ENCODE data around the gene UTP4. TPM values are rescaled to one million over a fixed set of nuclear protein-coding genes. Genes with fewer than 3 reads are reported as not detected.

Gene UTP4
- total RNA-seq, 2 experiments from 2014 or later, result 21.1 to 67.3 TPM

- CTCF ChIA-PET (ENCODE audit: unreplicated experiment), result no interaction called here
- intact Hi-C loops (cut with micrococcal nuclease; ENCODE audit: unreplicated experiment), result no loop called here
- Histone ChIP-seq H3K9me2 (ENCODE audit: insufficient read depth, low read length) (no peaks in the 10 kb centered on the region), H3K9me3 (ENCODE audit: low read length) (no peaks in the 10 kb centered on the region), H3K4me1 (ENCODE audit: insufficient read depth, low read length, poor library complexity, severe bottlenecking) (no peaks in the 10 kb centered on the region), H3K79me2 (ENCODE audit: insufficient read depth, low read depth, low read length) (no peaks in the 10 kb centered on the region), H3K4me3 (ENCODE audit: low read depth, low read length, poor library complexity, severe bottlenecking) (no peak overlapping the region), H4K20me1 (ENCODE audit: insufficient read depth, low read length) (no peaks in the 10 kb centered on the region), H2AFZ (ENCODE audit: low read length) (no peak overlapping the region), H3K36me3 (ENCODE audit: insufficient read depth, low read length) (no peaks in the 10 kb centered on the region), H3K27ac (ENCODE audit: low read depth, low read length, poor library complexity, severe bottlenecking) (no peak overlapping the region), H3K4me2 (ENCODE audit: low read length) (no peak overlapping the region)
- TF ChIP-seq CTCF (conservative IDR thresholded peaks at IDR 0.05; ENCODE audit: low read length) (no peak), EZH2phosphoT487 (IDR thresholded peaks at IDR 0.05; ENCODE audit: borderline replicate concordance, low read depth, low read length) (no peak)
- BruUV-seq (replicated peaks), result no TSS peak
- DNase-seq (ENCODE audit: low spot score), result no peak
- POLR2A ChIA-PET, result no interaction called here
Observed at GRCh38 chr16:69088684-69089083, 43.8 kb upstream of the UTP4 start.

GRCh38 chr16:69089091-69089910, 43.1 kb upstream of the UTP4 start:
- BruUV-seq (replicated peaks), result no TSS peak
- no peaks in the 10 kb centered on the region for H3K36me3 ChIP-seq (ENCODE audit: insufficient read depth, low read length)
- H4K20me1 ChIP-seq (ENCODE audit: insufficient read depth, low read length), result no peaks in the 10 kb centered on the region; the same call in 1 of the 2 replicates
- ChIA-PET POLR2A (no interaction called here), CTCF (ENCODE audit: unreplicated experiment) (no interaction called here)
- H3K9me3 ChIP-seq (ENCODE audit: low read length), result no peaks in the 10 kb centered on the region
- H3K9me2 ChIP-seq (ENCODE audit: insufficient read depth, low read length), result no peaks in the 10 kb centered on the region
- no peak overlapping the region for H2AFZ ChIP-seq (ENCODE audit: low read length)
- TF ChIP-seq EZH2phosphoT487 (IDR thresholded peaks at IDR 0.05; ENCODE audit: borderline replicate concordance, low read depth, low read length) (no peak), CTCF (conservative IDR thresholded peaks at IDR 0.05; ENCODE audit: low read length) (no peak)
- no peaks in the 10 kb centered on the region for H3K79me2 ChIP-seq (ENCODE audit: insufficient read depth, low read depth, low read length)
- H3K27ac ChIP-seq (ENCODE audit: low read depth, low read length, poor library complexity, severe bottlenecking), result no peak overlapping the region
- DNase-seq (ENCODE audit: low spot score), result no peak
- no peak overlapping the region for H3K4me3 ChIP-seq (ENCODE audit: low read depth, low read length, poor library complexity, severe bottlenecking)
- intact Hi-C loops (cut with micrococcal nuclease; ENCODE audit: unreplicated experiment), result no loop called here
- H3K4me1 ChIP-seq (ENCODE audit: insufficient read depth, low read length, poor library complexity, severe bottlenecking), result no peaks in the 10 kb centered on the region
- H3K4me2 ChIP-seq (ENCODE audit: low read length), result no peak overlapping the region

- ChIA-PET POLR2A (interaction anchor here (0.6 to 0.7 kb wide), 3 partner anchors 202 to 1787 kb away, joined by 3 to 7 read pairs (median 5); no protein-coding TSS in a partner anchor), CTCF (ENCODE audit: unreplicated experiment) (no interaction called here)
- Histone ChIP-seq H3K4me1 (ENCODE audit: insufficient read depth, low read length, poor library complexity, severe bottlenecking) (no peaks in the 10 kb centered on the region), H2AFZ (ENCODE audit: low read length) (no peak overlapping the region), H3K79me2 (ENCODE audit: insufficient read depth, low read depth, low read length) (no peaks in the 10 kb centered on the region), H3K36me3 (ENCODE audit: insufficient read depth, low read length) (no peaks in the 10 kb centered on the region), H3K9me3 (ENCODE audit: low read length) (no peaks in the 10 kb centered on the region), H3K4me3 (ENCODE audit: low read depth, low read length, poor library complexity, severe bottlenecking) (no peak overlapping the region), H3K4me2 (ENCODE audit: low read length) (no peak overlapping the region), H3K27ac (ENCODE audit: low read depth, low read length, poor library complexity, severe bottlenecking) (no peak overlapping the region), H3K9me2 (ENCODE audit: insufficient read depth, low read length) (no peaks in the 10 kb centered on the region), H4K20me1 (ENCODE audit: insufficient read depth, low read length) (no peaks in the 10 kb centered on the region; the same call in 1 of the 2 replicates)
- BruUV-seq (replicated peaks), result no TSS peak
- intact Hi-C loops (cut with micrococcal nuclease; ENCODE audit: unreplicated experiment), result no loop called here
- DNase-seq (ENCODE audit: low spot score), result no peak
- TF ChIP-seq EZH2phosphoT487 (IDR thresholded peaks at IDR 0.05; ENCODE audit: borderline replicate concordance, low read depth, low read length) (no peak), CTCF (conservative IDR thresholded peaks at IDR 0.05; ENCODE audit: low read length) (no peak)
Observed at GRCh38 chr16:69093974-69094373, 38.5 kb upstream of the UTP4 start.

Data from OCI-LY7 (cell line).